HG02884 (cell line): ENCODE measurements around the gene C17orf75.
"Not testable (repeated sequence)": the region's sequence is repeated elsewhere in the genome, so short reads cannot be mapped to it uniquely, and the experiment has no call there.

ENCODE experiments used
- ATAC-seq: cut with Tn5 transposase; IDR thresholded peaks from one replicate; pipeline ENCODE4 v1.9.1; 2021; ENCODE audit warnings: mild to moderate bottlenecking, moderate library complexity; ENCODE audit not compliant: unreplicated experiment

The C17orf75 gene

DNA sequence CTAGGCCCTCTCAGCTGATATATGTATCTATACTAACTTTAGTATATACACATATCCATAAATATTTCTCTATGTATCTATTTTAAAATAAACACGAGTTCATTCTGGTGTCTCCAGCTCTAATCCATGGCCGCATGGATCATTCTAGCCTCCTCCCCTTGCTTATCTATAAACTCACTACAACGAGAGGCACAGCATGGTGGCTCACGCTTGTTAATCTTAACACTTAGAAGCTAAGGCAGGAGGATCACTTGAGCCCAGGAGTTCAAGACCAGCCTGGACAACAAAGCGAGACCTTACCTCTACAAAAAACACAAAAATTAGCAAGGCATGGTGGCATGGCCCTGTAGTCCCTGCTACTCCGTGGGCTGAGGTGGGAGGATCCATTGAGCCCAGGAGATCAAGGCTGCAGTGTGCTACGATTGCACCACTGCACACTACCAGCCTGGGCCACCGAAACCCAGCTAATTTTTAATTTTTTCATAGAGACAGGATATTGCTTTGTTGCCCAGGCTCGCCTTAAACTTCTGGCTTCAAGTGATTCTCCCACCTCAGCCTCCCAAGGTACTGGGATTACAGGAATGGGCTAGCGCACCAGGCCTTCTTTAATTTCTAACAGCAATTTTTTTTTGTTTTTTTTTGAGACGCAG is 4.1 kb upstream of the C17orf75 start:
- ATAC-seq, result no peak

GRCh38 chr17:32342603-32343325 is 791 bp upstream of the C17orf75 start:
- ATAC-seq, result no peak

- ATAC-seq, result no peak
Observed at GRCh38 chr17:32341141-32341856, 674 bp downstream of the C17orf75 start.

DNA sequence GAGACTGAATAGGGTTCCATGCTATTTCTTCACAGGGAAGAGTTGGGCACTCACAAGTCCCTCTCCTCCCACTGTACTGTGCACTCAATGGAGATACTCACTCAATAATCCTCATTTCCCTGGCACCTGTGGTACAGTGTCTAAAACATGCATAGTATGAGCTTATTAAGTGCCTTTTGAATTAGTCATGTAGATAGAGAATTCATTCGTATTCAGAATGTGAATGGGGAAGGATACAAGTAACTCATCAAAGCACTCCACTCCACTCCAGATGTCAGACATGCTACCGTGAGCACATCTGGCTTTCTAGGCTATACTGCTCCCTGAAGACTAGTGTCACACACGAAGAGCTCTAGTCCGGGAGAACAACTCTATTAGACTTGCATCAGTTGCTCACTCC is 6.3 kb downstream of the C17orf75 start:
- no peak for ATAC-seq

GRCh38 chr17:32335046-32335445 is 6.9 kb downstream of the C17orf75 start:
- no peak for ATAC-seq

GRCh38 chr17:32333187-32333586 is 8.8 kb downstream of the C17orf75 start:
- ATAC-seq, result no peak

DNA sequence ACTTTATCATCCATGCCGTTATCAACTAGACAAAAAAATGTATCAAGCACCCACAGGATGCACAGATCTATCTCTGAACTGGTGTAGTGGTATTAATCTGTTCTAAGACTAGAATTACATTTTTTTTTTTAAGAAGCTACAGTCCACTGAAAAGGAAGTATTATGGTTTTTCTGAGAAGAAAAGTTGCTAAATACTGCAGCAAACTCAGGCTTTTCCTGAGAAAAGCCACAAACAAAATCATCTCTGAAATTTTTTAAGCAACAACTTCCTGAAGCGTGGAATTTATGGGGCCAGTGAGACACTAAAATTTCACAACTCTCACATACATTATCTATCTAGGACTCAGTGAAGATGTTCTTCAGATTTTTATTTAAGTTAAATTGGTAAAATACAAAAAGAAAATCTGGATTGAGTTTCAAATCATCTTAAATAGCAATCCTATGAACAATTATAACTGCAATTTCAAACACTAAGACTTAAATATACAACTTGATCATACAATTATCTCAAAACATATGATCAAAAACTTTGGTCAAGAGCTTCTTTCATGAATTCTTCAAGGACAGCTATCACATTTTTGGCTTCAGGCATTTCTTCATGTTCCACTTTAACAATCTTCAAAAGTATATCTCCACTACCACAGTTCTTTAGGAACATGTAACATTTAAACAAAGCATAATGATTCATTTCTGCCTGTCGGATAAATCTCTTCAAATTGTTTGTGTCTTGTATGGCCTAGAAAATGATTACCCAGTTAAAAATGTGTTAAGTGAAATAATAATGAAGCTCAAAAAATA is 10.5 kb downstream of the C17orf75 start:
- no peak for ATAC-seq

- no peak for ATAC-seq
Observed at GRCh38 chr17:32330147-32330546, 11.8 kb downstream of the C17orf75 start.

DNA sequence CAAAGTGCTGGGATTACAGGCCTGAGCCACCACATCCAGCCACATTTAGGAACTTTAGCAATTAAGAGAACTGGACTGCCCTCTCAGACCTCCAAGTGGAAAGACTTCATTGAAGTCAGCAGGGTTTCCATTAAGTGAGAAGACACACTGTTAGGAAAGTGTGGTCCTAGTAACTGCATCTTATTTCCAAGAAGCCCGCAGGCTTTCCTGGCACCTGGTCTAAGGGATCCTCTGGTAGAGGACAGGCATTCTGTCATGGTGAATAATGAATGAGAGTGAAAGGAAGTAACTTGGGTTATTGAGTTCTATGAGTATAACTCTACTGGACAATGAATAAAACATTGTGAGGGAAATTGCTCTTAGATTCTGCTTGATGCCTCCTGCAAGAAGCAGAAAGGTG is 14.1 kb downstream of the C17orf75 start:
- no peak for ATAC-seq

DNA sequence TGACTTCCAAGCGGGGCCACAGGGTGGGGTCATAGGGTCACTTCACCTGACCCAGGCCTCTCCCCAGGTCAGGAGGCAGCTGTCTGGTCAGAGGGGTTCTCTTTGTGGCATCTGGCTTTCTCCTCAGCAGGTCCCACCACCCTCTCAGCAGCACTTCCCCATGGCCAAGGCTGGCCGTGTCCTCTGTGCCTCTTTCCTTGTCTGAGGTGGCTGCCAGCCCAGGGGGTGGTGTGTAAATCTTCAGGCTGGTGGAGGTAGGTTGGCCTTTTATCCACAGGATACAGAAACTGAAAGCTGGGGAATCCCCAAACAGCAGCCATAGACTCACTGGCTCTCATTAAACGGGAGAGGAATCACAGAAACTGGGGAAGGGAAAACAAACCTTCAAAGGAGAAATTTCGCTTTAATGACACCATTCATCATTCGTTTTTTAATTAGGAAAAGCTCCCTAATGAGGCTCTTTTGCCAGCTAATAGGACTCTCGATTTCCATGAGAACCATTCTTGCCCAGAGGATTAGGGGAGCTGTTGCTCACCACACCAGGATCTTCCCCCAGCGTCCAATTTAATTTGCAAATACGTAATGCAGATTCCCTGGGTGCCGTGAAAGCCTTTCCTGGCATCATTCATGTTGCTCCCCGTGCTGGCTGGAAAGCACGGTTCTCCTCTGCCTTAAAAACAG is 18.0 kb downstream of the C17orf75 start:
- ATAC-seq, result no peak

DNA sequence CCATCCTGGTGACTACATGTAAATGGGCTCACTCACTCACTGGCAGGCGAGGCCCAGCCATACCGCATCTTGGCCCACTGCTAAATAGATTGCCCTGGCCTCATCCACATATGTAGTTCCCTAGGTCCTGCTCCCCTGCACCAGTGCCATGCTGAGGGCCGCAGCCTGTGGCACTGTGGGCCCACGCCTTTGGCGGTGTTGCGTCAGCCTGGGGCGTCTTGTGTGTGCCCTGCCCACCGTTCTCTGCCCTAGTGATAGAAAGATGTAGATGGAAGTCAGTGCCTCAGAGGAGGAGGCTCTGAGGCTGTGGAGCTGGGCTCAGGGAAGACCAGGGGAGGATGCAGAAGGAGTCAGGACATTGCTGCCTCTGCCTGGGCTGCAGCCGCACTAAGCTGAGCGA is 18.9 kb downstream of the C17orf75 start:
- ATAC-seq, result no peak

GRCh38 chr17:32320847-32321246 is 21.1 kb downstream of the C17orf75 start:
- ATAC-seq, result no peak

- ATAC-seq, result not testable (repeated sequence)
Observed at GRCh38 chr17:32320080-32320479, 21.9 kb downstream of the C17orf75 start.

- peak; percentile 48 for ATAC-seq
Observed at GRCh38 chr17:32319548-32319905, 22.4 kb downstream of the C17orf75 start.

GRCh38 chr17:32318071-32318470 is 23.9 kb downstream of the C17orf75 start:
- ATAC-seq, result no peak

DNA sequence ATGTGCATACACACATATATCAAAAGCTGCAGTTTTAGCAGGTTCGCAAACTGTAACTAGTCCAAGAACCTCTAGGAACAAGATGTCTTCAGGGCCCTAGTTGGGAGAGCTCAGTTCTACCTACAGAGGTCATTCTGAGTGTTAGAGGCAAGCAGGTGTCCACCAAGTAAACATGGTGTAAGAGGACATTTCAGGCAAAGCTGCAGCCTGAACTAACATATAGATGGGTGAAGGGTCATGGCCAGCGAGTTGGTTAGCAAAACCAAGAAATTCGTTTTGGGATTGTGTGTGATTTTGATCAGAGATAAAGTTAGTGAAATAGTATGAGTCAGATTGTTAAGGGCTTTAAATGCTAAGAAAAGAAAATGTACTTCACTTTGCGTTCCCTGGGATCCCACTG is 24.6 kb downstream of the C17orf75 start:
- ATAC-seq, result no peak

DNA sequence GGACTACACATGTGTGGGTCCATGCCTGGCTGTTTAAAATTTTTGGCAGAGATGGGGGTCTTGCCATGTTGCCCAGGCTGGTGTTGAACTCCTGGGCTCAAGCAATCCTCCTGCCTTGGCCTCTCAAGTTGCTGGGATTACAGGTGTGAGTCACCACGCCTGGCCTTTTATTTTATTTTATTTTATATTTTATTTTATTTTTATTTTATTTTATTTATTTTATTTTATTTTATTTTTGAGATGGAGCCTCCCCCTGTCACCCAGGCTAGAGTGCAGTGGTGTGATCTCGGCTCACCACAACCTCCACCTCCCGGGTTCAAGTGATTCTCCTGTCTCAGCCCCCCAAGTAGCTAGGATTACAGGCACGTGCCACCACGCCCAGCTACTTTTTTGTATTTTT is 25.3 kb downstream of the C17orf75 start:
- ATAC-seq, result not testable (repeated sequence)

GRCh38 chr17:32315171-32315570 is 26.8 kb downstream of the C17orf75 start:
- no peak for ATAC-seq

GRCh38 chr17:32314636-32315035 is 27.3 kb downstream of the C17orf75 start:
- no peak for ATAC-seq

- no peak for ATAC-seq
Observed at GRCh38 chr17:32311028-32311536, 30.9 kb downstream of the C17orf75 start.
